ENCODE measurements around the gene LRRK1. TPM values are rescaled to one million over a fixed set of nuclear protein-coding genes. Genes with fewer than 3 reads are reported as not detected.
"Not testable (repeated sequence)": the region's sequence is repeated elsewhere in the genome, so short reads cannot be mapped to it uniquely, and the experiment has no call there.

The LRRK1 gene
- polyA plus RNA-seq, 4 donors: 3.8 to 9.4 (median 5.9) TPM

DNA sequence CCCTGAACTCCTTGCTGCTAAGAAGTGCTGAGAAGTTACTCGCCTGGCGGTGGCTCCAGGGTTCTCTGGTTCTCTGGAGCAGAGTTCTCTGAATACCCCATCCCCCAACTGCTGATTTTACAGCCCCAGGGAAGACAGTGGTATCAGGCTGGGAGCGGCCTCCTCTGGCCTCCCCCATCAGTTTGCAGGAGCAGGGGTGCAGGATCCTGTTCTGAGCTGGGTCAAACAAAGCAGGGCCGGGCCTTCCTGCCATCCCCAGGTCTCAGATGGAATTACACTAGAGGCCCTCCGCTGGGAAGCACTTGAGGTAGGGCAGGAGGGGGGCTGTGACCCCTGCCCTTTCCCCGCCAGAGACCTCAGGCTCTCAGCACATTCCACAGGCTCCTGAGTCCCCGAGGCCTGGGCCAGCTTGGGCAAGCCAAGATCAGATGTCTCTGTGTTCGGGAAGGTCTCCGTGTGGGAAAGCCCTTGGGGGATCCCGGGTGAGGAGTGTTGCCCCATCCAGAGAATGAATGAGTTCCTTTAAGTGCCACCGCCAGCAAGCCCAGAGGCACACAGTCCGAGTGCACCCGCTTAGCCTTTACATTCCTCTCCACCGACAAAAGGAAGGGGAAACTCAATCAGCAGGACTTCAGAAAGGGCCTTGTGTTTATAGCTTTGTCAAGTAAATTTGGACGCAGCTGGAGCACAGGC is 149.9 kb downstream of the LRRK1 start:
- 66 to 82% (median 77%) methylated on average over 15 of the region's 15 CpGs for WGBS, 3 donors
- peak overlapping the region in 2 of 3 donors; percentile 23 to 83 for H3K27ac ChIP-seq (ENCODE audit: low read depth in 1 of 3, low read length in 2 of 3)
- no peaks in the 10 kb centered on the region for H3K9me3 ChIP-seq (ENCODE audit: control insufficient read depth in 2 of 2, insufficient read depth in 1 of 2, low read depth in 1 of 2, low read length in 1 of 2)
- DNase-seq (no peak), FAIRE-seq (no peak)
- no peaks in the 10 kb centered on the region for H3K27me3 ChIP-seq (ENCODE audit: control insufficient read depth in 3 of 3, insufficient read depth in 3 of 3, low read length in 3 of 3)
- peaks cover 0 to 13% (median 3%) of the 10 kb centered on the region in 3 donors for H3K4me1 ChIP-seq (ENCODE audit: control insufficient read depth in 3 of 3, insufficient read depth in 2 of 3, low read depth in 1 of 3, low read length in 2 of 3)
- no peak overlapping the region for H3K4me3 ChIP-seq (ENCODE audit: low read depth in 1 of 3, low read length in 3 of 3)
- peaks cover 3 to 10% (median 6%) of the 10 kb centered on the region in 3 donors for H3K36me3 ChIP-seq (ENCODE audit: control insufficient read depth in 3 of 3, insufficient read depth in 2 of 3, low read depth in 1 of 3, low read length in 3 of 3)

DNA sequence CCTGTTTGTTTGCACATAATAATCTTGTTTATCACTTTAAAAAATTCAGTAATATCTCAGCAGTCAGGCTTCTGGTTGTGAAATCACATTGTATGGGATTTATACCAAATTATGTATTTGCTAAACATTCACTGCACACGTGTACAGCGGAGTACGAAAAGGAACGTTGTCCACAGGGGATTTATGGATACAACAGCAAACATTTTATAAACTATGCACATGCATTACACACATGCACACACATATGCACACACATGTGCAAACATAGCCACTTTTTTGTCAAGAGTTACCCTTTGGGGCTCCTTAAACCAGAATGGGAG is 150.5 kb downstream of the LRRK1 start:
- Histone ChIP-seq H3K27me3 (ENCODE audit: control insufficient read depth in 3 of 3, insufficient read depth in 3 of 3, low read length in 3 of 3) (no peaks in the 10 kb centered on the region), H3K4me1 (ENCODE audit: control insufficient read depth in 3 of 3, insufficient read depth in 2 of 3, low read depth in 1 of 3, low read length in 2 of 3) (peaks cover 0 to 13% (median 3%) of the 10 kb centered on the region in 3 donors), H3K27ac (ENCODE audit: low read depth in 1 of 3, low read length in 2 of 3) (peak overlapping the region in 1 of 3 donors; percentile 83), H3K4me3 (ENCODE audit: low read depth in 1 of 3, low read length in 3 of 3) (no peak overlapping the region), H3K9me3 (ENCODE audit: control insufficient read depth in 2 of 2, insufficient read depth in 1 of 2, low read depth in 1 of 2, low read length in 1 of 2) (no peaks in the 10 kb centered on the region), H3K36me3 (ENCODE audit: control insufficient read depth in 3 of 3, insufficient read depth in 2 of 3, low read depth in 1 of 3, low read length in 3 of 3) (peaks cover 3 to 10% (median 6%) of the 10 kb centered on the region in 3 donors)
- DNase-seq (no peak), FAIRE-seq (no peak)
- 71 to 88% (median 85%) methylated on average over 4 of the region's 4 CpGs for WGBS, 3 donors

DNA sequence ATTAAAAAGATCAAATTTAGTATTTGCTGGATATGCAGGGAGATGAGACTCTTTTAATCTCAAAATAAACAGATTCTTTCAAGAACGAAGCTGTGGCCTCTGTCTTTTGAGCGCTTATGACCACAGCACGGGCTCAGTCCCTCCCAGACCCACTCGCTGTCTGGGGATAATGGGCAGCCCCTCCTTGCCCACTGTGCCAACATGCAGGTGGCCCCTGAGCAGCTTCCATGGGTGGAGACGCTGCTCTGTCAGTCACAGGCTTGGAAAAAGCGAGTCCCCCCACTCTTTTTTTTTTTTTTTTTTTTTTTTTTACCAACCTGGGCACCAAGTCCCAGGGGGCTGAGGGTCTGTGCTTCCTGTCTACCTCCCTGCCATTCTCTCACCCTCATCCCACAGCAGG is 150.9 kb downstream of the LRRK1 start:
- no peaks in the 10 kb centered on the region for H3K27me3 ChIP-seq (ENCODE audit: control insufficient read depth in 3 of 3, insufficient read depth in 3 of 3, low read length in 3 of 3)
- WGBS, 3 donors: 74 to 91% (median 90%) methylated on average over 6 of the region's 6 CpGs
- H3K4me3 ChIP-seq (ENCODE audit: low read depth in 1 of 3, low read length in 3 of 3): no peak overlapping the region
- peak overlapping the region in 2 of 3 donors; percentile 45 to 83 for H3K27ac ChIP-seq (ENCODE audit: low read depth in 1 of 3, low read length in 2 of 3)
- DNase-seq (no peak), FAIRE-seq (no peak)
- peaks cover 0 to 13% (median 3%) of the 10 kb centered on the region in 3 donors for H3K4me1 ChIP-seq (ENCODE audit: control insufficient read depth in 3 of 3, insufficient read depth in 2 of 3, low read depth in 1 of 3, low read length in 2 of 3)
- H3K9me3 ChIP-seq (ENCODE audit: control insufficient read depth in 2 of 2, insufficient read depth in 1 of 2, low read depth in 1 of 2, low read length in 1 of 2): no peaks in the 10 kb centered on the region
- H3K36me3 ChIP-seq (ENCODE audit: control insufficient read depth in 3 of 3, insufficient read depth in 2 of 3, low read depth in 1 of 3, low read length in 3 of 3): peaks cover 3 to 10% (median 6%) of the 10 kb centered on the region in 3 donors

DNA sequence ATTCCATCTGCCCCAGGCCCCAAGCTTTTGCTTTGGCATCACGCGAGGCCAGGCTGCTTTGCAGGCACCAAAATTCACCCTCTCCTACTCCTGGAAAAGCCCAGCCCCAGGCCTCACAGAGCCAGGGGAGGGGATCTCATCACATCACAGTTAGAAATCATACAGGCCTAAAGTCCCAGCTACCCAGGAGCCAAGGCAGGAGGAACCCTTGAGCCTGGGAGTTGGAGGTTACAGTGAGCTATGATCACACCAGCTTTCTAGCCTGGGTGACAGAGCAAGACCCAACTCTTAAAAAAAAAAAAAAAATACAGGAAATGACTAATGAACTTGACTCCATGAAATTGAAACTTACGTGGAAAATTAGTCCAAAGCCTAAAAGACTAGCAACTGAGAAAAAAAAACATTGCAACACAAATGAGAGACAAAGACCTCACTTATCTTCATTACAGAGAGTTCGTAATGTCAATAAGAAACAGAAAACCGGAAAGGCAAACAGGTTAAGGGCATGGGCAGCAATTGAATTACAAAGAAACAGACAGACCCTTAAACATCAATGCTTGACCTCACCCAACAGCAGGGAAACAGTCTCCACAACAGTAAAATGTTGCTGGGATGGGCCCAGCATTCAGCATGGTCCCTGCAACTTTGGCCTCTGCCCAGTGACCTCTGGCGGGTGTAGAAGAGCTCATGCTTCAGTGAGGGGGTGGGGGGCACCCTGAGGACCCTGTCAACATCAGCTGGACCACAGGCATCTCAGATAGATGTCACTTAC is 151.5 kb downstream of the LRRK1 start:
- Histone ChIP-seq H3K4me3 (ENCODE audit: low read depth in 1 of 3, low read length in 3 of 3) (no peak overlapping the region), H3K27me3 (ENCODE audit: control insufficient read depth in 3 of 3, insufficient read depth in 3 of 3, low read length in 3 of 3) (no peaks in the 10 kb centered on the region), H3K36me3 (ENCODE audit: control insufficient read depth in 3 of 3, insufficient read depth in 2 of 3, low read depth in 1 of 3, low read length in 3 of 3) (peaks cover 3 to 8% (median 4%) of the 10 kb centered on the region in 3 donors), H3K9me3 (ENCODE audit: control insufficient read depth in 2 of 2, insufficient read depth in 1 of 2, low read depth in 1 of 2, low read length in 1 of 2) (no peaks in the 10 kb centered on the region), H3K27ac (ENCODE audit: low read depth in 1 of 3, low read length in 2 of 3) (peak overlapping the region in 2 of 3 donors; percentile 45 to 93), H3K4me1 (ENCODE audit: control insufficient read depth in 3 of 3, insufficient read depth in 2 of 3, low read depth in 1 of 3, low read length in 2 of 3) (peaks cover 0 to 13% (median 3%) of the 10 kb centered on the region in 3 donors)
- WGBS, 3 donors: 63 to 79% (median 79%) methylated on average over 6 of the region's 6 CpGs
- FAIRE-seq (no peak), DNase-seq (peak in 1 of 2 donors; percentile 21)

- no peaks in the 10 kb centered on the region for H3K9me3 ChIP-seq (ENCODE audit: control insufficient read depth in 2 of 2, insufficient read depth in 1 of 2, low read depth in 1 of 2, low read length in 1 of 2)
- H3K27me3 ChIP-seq (ENCODE audit: control insufficient read depth in 3 of 3, insufficient read depth in 3 of 3, low read length in 3 of 3): no peaks in the 10 kb centered on the region
- no peak overlapping the region for H3K27ac ChIP-seq (ENCODE audit: low read depth in 1 of 3, low read length in 2 of 3)
- H3K4me1 ChIP-seq (ENCODE audit: control insufficient read depth in 3 of 3, insufficient read depth in 2 of 3, low read depth in 1 of 3, low read length in 2 of 3): peaks cover 0 to 13% (median 3%) of the 10 kb centered on the region in 3 donors
- H3K4me3 ChIP-seq (ENCODE audit: low read depth in 1 of 3, low read length in 3 of 3): no peak overlapping the region
- WGBS, 3 donors: 92 to 100% (median 94%) methylated on average over 10 of the region's 10 CpGs
- DNase-seq (no peak), FAIRE-seq (no peak)
- H3K36me3 ChIP-seq (ENCODE audit: control insufficient read depth in 3 of 3, insufficient read depth in 2 of 3, low read depth in 1 of 3, low read length in 3 of 3): peaks cover 0 to 3% (median 0%) of the 10 kb centered on the region in 3 donors
Measured at GRCh38 chr15:101071651-101072050, 152.5 kb downstream of the LRRK1 start.

- H3K9me3 ChIP-seq (ENCODE audit: control insufficient read depth in 2 of 2, insufficient read depth in 1 of 2, low read depth in 1 of 2, low read length in 1 of 2); DNase-seq; H3K4me3 ChIP-seq (ENCODE audit: low read depth in 1 of 3, low read length in 3 of 3); H3K36me3 ChIP-seq (ENCODE audit: control insufficient read depth in 3 of 3, insufficient read depth in 2 of 3, low read depth in 1 of 3, low read length in 3 of 3); H3K27ac ChIP-seq (ENCODE audit: low read depth in 1 of 3, low read length in 2 of 3); H3K27me3 ChIP-seq (ENCODE audit: control insufficient read depth in 3 of 3, insufficient read depth in 3 of 3, low read length in 3 of 3); FAIRE-seq: not testable (repeated sequence)
- peaks cover 0 to 13% (median 3%) of the 10 kb centered on the region in 3 donors for H3K4me1 ChIP-seq (ENCODE audit: control insufficient read depth in 3 of 3, insufficient read depth in 2 of 3, low read depth in 1 of 3, low read length in 2 of 3)
- WGBS, 3 donors: 89 to 97% (median 95%) methylated on average over 4 of the region's 4 CpGs
Measured at GRCh38 chr15:101072235-101072634, 153.1 kb downstream of the LRRK1 start.

DNA sequence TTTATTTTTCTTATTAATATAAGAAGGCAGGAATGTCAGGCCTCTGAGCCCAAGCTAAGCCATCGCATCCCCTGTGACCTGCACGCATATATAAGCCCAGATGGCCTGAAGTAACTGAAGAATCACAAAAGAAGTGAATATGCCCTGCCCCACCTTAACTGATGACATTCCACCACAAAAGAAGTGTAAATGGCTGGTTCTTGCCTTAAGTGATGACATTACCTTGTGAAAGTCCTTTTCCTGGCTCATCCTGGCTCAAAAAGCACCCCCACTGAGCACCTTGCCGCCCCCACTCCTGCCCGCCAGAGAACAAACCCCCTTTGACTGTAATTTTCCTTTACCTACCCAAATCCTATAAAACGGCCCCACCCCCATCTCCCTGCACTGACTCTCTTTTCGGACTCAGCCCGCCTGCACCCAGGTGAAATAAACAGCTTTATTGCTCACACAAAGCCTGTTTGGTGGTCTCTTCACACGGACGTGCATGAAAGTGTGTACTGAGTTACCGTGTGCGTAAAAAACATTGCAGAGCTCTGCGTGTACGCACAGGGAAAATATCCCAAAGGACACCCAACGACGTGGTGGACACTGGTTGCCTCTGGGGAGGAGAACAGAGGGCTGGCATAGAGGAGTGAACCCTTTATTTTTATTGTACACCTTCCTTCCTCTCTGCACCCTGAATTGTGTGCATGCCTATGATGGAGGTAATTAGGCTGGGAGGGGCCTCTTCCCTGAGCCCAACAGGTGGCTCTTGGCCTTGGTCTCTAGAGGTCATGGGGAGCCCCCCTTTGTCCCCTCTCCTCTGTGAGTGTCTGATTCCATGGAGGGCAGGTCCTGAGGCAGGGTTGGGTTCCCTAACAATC is 158.9 kb downstream of the LRRK1 start:
- not testable (repeated sequence) for H3K9me3 ChIP-seq (ENCODE audit: control insufficient read depth in 2 of 2, insufficient read depth in 1 of 2, low read depth in 1 of 2, low read length in 1 of 2); DNase-seq; H3K27me3 ChIP-seq (ENCODE audit: control insufficient read depth in 3 of 3, insufficient read depth in 3 of 3, low read length in 3 of 3); H3K4me1 ChIP-seq (ENCODE audit: control insufficient read depth in 3 of 3, insufficient read depth in 2 of 3, low read depth in 1 of 3, low read length in 2 of 3); FAIRE-seq; H3K4me3 ChIP-seq (ENCODE audit: low read depth in 1 of 3, low read length in 3 of 3); H3K27ac ChIP-seq (ENCODE audit: low read depth in 1 of 3, low read length in 2 of 3); H3K36me3 ChIP-seq (ENCODE audit: control insufficient read depth in 3 of 3, insufficient read depth in 2 of 3, low read depth in 1 of 3, low read length in 3 of 3)
- WGBS, 3 donors: 88 to 92% (median 91%) methylated on average over 14 to 15 of the region's 15 CpGs

DNA sequence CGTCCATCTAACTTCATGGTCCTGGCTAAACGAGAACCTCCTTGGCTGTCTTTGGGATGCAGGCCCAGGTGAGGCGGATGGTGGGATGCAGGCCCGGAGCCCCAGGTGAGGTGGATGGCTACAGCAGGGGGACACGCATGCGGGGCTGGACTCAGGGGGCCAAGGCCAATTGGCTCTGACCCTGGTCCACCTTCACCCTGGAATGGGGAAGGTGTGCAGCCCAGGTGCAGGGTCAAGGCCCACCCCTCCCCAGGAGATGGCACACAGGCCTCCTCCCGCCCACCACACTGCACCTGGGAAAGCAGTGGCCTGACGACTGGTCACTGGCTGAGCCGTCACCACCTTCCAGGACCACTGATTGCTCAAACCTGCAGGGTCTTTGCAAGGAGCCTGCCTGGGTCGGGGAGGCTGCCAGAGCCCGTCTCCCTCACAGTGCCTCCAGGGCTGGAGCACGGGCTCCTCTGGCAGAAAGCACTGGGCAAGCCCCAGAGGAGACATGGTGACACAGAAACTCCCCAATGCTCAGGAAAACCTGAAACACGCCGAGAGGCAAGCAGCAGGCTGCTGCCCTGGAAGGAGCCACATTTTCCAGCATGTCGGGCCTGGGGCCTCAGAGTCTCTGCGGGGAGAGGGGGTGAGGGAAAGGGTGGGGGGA is 159.6 kb downstream of the LRRK1 start:
- no peak for DNase-seq
- FAIRE-seq: no peak
- Histone ChIP-seq H3K4me3 (ENCODE audit: low read depth in 1 of 3, low read length in 3 of 3) (no peak overlapping the region), H3K36me3 (ENCODE audit: control insufficient read depth in 3 of 3, insufficient read depth in 2 of 3, low read depth in 1 of 3, low read length in 3 of 3) (no peaks in the 10 kb centered on the region), H3K27ac (ENCODE audit: low read depth in 1 of 3, low read length in 2 of 3) (no peak overlapping the region), H3K27me3 (ENCODE audit: control insufficient read depth in 3 of 3, insufficient read depth in 3 of 3, low read length in 3 of 3) (no peaks in the 10 kb centered on the region), H3K4me1 (ENCODE audit: control insufficient read depth in 3 of 3, insufficient read depth in 2 of 3, low read depth in 1 of 3, low read length in 2 of 3) (no peaks in the 10 kb centered on the region), H3K9me3 (ENCODE audit: control insufficient read depth in 2 of 2, insufficient read depth in 1 of 2, low read depth in 1 of 2, low read length in 1 of 2) (no peaks in the 10 kb centered on the region)
- 89 to 90% (median 89%) methylated on average over 16 of the region's 16 CpGs for WGBS, 3 donors
